Measurements from ENCODE around the gene HSDL2.

GRCh38 chr9:112380825-112381221 is 915 bp downstream of the HSDL2 start:
- no peak for TF ChIP-seq CTCF (IDR thresholded peaks at IDR 0.05)
- TF ChIP-seq EP300 (IDR thresholded peaks at IDR 0.05), result no peak
- no peak for TF ChIP-seq POLR2A (IDR thresholded peaks at IDR 0.05)
- TF ChIP-seq POLR2AphosphoS5 (IDR thresholded peaks at IDR 0.05), result no peak

Measured in gastroesophageal sphincter (tissue), 3 donors.